CD1c-positive myeloid dendritic cell (primary cell): Measurements from ENCODE around the gene PIK3R6.
A peak's percentile ranks its signal among the peaks of the same experiment; 100 is the strongest.
"Not testable (repeated sequence)": the region's sequence is repeated elsewhere in the genome, so short reads cannot be mapped to it uniquely, and the experiment has no call there.

ENCODE experiments used
- DNase-seq: peaks from one replicate; pipeline ENCODE4 v3.0.0-alpha.2; 2016; ENCODE audit errors: extremely low spot score

Gene PIK3R6

DNA sequence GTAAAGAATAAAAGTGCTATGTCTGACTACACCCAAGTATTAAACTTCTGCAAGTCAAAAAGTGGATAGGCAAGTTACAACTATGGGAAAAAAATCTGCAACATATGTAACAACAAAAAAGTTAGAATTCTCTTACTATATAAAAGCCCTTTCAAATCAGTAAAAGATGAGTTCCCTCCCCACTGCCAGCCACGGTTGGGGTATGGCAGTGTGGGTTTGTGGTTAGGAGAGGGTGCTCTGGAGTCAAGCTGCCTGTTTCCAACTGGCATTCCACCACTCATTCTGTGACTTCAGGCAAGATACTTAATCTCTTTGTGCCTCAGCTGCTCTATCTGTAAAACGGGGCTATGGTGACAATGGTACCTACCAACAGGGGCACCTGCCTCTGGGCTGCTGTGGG lies 41.7 kb downstream of the PIK3R6 start:
- DNase-seq, result no peak

DNA sequence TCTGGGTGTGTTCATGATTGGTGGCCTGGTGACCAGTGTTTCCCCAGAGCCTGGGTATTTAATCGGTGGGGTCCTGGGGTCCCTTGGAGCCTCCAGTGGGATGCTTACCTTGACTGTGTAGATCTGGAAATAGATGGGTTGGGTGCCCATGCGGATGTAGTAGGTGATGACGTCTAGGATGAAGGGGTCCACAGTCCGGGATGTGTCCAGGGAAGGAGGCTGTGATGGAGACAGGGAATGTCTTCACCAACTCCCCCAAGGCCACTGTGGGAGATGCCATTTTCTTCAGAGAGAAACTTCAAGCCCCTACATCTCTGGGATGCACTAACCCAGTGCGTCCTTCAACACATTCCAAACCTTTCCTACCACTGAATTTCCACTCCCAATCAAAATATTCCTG lies 44.2 kb downstream of the PIK3R6 start:
- DNase-seq, result no peak

- no peak for DNase-seq
These were observed 45.0 kb downstream of the PIK3R6 start for GRCh38 chr17:8822401-8823035.

- DNase-seq, result no peak
These were observed 45.9 kb downstream of the PIK3R6 start for GRCh38 chr17:8821446-8822105.

DNA sequence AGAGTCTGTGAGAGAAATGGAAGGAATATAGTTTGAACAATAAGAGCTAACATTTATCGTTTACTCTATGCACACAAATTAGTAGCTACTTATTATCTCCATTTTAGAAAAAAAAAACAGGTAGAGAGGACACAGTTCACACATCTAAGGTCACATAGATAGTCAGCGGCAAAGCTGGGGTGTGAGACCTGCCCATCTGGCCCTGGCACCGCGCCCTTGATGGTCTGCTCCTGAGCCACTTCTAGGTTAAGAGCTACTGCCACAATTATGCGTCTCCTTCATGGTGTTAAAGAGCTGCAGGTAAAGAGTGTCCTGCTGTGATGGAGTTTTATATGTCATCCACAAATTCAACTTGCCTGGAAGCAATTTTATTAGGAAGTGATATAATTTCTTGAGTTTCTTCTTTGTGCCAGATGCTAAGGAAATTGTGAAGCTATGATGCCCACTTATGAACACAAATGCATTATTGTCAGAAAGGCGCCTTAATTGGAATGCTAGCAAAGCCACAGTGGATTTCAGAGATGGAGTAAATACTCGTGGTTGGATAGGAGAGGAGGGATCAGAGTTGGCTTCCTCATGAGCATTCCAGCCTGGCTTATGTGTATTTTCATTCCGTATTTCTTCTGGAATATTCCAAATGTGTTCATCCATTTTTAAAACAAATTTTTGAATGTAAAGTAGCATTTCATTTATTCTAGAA lies 47.0 kb downstream of the PIK3R6 start:
- no peak for DNase-seq

DNA sequence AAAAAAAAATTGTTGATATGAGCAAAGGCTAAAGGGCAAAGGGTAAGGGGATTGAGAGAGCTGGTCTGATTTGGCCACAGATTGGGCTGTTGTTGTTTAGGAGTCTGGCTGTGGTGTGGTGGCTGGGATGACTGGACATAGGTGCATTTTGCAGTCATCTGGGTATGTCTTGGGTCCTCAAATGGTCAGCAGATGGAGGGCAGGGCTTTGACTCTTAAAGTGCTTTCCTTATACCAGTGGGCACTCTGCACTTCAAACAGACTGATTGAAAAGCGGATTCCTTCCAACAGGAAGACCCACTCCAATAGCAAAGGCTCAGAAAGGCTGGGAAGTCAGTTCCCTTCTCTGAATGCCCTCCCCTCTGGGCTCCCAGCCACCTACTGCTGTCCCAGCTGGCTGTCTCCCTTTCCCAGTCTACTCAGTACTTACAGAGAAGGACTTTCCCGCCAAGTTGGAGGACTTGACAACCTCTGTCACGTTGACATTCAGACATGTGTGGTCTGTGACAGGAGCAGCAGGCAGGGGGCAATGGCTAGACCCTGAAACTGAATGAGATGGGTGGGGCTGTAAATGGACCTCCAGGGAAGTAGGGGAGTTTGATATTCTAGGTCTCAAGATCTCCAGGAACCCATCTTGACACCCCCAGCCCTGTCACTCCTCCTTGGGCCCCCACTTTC lies 48.7 kb downstream of the PIK3R6 start:
- DNase-seq, result no peak

- no peak for DNase-seq
These were observed 49.4 kb downstream of the PIK3R6 start for GRCh38 chr17:8818047-8818446.

- DNase-seq, result peak; percentile 92
These were observed 60.4 kb downstream of the PIK3R6 start for GRCh38 chr17:8806926-8807550.

GRCh38 chr17:8806253-8806925 lies 61.1 kb downstream of the PIK3R6 start:
- DNase-seq, result no peak

DNA sequence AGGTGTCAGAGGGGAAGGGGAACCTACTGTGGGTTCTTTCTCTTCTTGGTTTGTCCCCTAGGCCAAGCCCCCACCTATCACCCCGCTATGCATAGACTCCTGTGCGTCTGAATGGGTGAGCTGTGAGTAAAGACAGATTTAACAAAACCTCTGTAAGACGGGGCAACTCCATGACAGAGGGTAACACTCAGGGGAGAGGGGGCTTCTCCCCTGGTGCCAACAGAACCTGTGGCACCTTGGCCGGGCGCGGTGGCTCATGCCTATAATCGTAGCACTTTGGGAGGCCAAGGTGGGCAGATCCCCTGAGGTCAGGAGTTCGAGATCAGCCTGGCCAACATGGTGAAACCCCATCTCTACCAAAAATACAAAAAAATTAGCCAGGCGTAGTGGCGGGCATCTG lies 62.1 kb downstream of the PIK3R6 start:
- not testable (repeated sequence) for DNase-seq

DNA sequence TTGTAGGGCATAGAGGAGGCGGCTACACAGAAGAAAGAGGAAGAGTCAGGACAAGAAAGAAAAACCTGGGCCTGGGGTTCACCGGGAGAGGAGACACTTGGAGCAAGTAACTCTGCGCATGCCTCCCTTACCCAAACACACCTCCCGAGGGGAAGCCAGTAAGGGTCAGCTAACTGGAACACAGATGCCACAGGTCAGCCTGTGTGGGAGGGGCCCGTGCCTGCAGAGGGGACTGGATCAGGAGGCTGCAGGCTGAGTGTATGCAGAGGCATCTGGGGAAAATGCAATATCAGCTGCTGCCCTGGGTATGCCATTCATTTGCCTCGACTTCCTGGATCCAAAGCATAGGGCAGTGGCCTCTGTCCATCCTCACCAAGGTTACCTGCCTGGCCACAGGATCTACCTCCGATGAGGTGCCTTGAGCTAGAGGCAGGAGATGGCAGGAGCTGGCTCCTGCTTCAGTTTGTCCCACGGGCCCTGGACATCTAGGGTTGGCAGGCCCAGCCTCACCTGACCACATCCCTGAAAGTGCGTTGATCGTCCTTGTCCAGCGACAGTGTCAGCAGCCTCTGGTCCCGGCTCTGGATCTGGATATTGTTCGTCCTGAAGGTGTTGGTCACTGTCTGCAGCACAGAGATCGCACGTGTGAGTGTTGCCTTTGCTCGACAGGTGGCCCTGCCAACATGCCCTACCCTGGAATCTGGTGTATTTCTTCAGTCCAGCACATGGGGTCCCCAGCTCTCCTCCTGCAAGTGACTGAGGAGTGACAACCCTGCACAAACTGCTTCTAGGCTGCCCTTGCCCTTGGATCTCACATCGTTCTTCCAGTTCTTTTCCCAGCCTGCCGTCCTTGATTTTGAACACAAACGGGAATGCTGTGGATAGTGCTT lies 63.7 kb downstream of the PIK3R6 start:
- no peak for DNase-seq

DNA sequence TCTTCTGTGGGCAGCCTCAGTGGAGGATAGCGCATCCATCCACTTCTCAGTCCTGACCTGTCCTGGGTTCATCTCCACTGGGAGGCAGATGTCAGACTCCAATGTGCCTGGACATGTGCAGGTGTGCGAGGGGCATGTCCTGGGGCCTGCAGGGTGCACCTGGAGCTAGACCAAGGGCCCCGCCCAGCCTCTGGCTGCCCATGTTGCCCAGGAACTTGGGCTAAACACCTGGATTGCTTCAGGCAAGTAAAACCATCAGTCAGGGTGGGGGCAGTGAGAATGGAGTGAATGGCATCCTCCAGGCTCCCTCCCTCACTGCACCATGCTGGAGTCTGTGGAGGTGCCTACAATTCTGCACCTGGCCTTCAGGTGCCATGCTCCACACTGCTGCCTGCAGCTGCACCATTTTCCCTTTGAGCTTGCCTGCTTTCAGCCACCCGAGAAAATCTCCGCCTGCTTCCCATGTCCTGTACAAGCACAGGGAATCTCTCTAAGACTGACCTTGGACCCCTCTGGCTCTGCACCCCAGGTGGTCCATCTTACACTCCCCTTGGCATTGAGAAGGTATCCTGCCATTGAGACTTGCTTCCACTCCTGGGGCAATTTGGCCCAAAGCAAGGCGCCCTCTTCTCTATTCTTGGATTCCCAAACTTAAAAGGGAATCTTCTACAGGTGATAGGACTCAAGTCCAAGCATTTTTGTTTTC lies 66.2 kb downstream of the PIK3R6 start:
- no peak for DNase-seq

- no peak for DNase-seq
These were observed 66.8 kb downstream of the PIK3R6 start for GRCh38 chr17:8800656-8801055.

DNA sequence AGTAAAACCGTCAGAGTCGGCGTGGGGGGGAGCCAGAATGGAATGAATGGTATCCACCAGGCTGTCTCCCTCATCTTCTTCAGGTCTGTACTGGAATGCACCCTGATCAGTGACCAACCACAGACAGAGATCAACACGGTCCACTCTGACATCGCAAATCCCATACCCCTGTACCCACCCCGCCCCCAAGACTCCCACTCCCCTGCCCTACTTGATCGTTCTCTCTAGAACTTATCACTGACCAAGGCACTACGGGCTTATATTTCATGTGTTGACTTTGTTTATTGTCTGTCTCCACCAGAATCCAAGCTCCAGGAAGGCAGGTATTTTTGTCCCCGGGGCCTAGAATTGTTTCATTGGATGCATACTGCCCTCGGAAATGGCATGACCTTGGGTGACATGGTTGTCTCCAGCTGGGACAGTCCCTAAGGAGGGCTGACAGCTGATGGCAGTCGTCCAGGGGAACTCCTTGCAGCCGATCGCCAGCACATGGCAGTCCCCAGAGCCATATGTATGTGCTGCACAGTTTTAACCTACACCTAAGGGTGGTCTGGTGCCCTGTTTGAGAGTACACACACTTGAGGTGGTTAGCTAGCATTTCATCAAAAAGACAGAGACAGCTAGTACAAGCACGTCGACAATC lies 67.8 kb downstream of the PIK3R6 start:
- no peak for DNase-seq

DNA sequence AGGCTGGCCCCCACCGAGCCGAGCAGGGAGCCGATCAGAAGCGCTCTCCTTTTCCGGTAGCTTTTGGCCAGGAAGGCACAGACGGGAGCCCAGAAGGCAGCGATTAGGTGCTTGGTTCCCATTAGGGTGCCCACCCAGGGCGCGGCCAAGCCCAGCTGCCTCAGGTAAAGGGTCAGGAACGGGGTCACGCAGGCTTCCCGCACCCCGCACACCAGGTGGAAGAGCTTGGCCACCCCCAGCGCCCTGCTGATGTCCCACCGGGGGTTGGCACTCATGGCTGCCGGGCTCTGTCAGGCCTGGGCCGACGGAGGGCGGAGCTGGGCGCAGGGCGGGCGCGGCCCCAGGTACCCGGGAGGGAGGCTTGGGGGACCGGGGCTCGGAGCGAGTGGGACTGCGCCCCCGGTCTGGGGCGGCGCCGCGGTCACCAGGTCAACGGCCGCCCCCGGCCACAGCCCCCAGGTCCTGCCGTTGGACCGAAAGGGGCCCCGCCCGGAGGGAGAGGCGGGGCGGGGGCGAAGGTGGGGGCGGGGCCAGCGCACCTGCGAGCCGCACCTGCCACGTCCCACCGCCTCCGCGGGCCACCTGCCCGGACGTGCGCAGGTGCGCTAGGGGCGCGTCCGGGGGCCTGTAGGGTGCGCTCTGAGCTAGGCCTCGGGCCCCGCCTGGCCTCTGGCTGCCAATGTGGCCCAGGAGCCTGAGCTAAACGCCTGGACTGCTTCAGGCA lies 68.5 kb downstream of the PIK3R6 start, which contains the start of gene MFSD6L:
Gene MFSD6L (minus strand): TSS at position 520 of the 724 bp plus-strand sequence. CDS start 245 bp downstream, at position 275.
- DNase-seq, result no peak

DNA sequence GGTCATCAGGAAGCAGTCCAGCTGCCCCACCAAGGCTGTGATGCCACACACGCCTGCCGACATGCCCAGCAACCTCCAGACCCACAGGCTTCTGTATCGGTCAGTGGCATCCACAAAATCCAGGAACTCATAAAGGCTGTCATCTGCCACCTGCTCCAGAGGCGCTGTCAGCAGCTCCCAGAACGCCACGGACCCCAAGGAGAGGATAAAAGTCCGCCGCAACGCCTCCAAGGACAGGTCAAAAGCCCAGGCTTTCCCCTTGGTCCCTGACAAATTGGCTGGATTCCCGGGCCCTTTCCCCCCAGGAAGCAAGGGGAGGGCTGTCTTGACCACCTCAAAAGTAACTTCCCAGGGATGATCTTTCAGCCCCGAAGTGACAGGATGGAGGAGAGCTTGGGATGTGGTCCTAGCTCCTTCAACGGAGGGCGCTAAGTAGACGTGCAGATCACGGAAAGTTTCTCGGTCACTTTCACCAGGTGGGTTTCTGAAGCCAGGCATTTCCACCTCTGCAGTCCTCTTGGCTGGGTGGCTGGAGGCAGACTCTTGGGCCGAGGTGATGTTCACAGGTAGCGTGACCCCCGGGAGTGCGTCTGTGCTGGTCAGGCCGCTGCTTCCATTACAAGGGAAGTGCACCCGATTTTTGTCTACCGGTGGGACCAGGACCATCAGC lies 69.2 kb downstream of the PIK3R6 start:
- no peak for DNase-seq

GRCh38 chr17:8797621-8798175 lies 69.8 kb downstream of the PIK3R6 start:
- DNase-seq, result no peak

GRCh38 chr17:8794636-8795035 lies 72.8 kb downstream of the PIK3R6 start:
- DNase-seq, result no peak
